ENCODE results near the gene CDAN1.

Gene CDAN1

DNA sequence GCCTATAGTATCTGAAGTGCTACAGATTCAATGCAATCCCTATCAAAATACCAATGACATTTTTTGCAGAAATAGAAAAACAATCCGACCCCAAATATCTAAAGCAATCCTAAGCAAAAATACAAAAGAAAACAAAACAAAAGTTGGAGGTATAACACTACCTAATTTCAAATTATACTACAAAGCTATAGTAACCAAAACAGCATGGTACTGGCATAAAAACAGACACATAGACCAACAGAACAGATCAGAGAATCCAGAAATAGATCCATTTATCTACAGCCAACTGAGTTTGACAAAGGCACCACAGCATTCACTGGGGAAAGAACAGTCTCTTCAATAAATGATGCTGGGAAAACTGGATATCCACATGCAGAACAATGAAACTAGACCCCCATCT, 23.8 kb upstream of the CDAN1 start:
- Histone ChIP-seq H3K4me2 (ENCODE audit: low read length) (no peak overlapping the region), H3K9ac (ENCODE audit: low read depth, low read length) (no peak overlapping the region), H3K27me3 (ENCODE audit: control insufficient read depth, insufficient read depth, low read length) (no peaks in the 10 kb centered on the region), H3K4me3 (ENCODE audit: low read length) (no peak overlapping the region), H3K9me3 (replicated peaks; ENCODE audit: low read length) (no peaks in the 10 kb centered on the region), H3K4me1 (ENCODE audit: control insufficient read depth, insufficient read depth, low read length) (no peaks in the 10 kb centered on the region), H3K36me3 (ENCODE audit: insufficient read depth, low read length) (no peaks in the 10 kb centered on the region)

DNA sequence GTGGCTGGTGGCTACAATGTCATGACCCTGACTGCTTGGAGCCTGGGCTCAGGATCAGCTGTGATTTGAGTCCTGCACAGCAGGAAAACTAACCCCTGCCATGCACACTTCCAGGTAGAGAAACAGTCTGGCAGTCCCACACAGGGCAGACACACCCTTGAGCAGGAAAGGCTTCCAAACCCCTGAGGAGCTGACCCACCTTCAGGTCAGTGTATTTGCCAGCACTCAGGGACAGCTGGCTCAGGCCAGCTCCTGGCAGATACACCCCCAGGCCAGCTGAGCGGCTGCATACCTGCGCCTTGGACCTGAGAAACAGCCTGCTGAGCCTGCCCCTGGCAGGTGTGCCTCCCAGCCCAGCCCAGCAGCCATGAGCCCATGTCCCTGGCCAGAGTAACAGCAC, 22.2 kb upstream of the CDAN1 start:
- no peaks in the 10 kb centered on the region for H3K36me3 ChIP-seq (ENCODE audit: insufficient read depth, low read length)
- no peak overlapping the region for H3K9ac ChIP-seq (ENCODE audit: low read depth, low read length)

DNA sequence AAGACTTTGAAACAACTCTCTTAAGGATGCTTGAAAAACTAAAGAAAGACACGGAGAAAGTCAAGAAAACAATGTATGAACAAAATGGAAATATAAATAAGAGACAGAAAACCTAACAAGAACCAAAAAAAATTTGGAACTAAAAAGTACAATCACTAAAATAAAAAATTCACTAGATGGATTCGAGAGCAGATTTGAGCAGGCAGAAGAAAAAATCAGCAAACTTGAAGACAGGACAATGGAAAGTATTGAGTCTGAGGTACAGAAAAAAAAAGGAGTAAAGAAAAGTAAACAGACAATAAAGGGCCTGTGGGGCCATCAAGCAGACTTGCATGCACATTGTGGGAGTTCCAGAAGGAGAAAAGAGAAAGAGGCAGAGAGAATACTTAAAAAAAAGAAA, 13.4 kb upstream of the CDAN1 start:
- H3K4me3 ChIP-seq (ENCODE audit: low read length): no peak overlapping the region
- no peaks in the 10 kb centered on the region for H3K27me3 ChIP-seq (ENCODE audit: control insufficient read depth, insufficient read depth, low read length)
- H3K4me2 ChIP-seq (ENCODE audit: low read length): no peak overlapping the region
- peaks cover 9% of the 10 kb centered on the region for H3K36me3 ChIP-seq (ENCODE audit: insufficient read depth, low read length)
- no peak overlapping the region for H3K9ac ChIP-seq (ENCODE audit: low read depth, low read length)
- H3K9me3 ChIP-seq (replicated peaks; ENCODE audit: low read length): no peaks in the 10 kb centered on the region
- H3K4me1 ChIP-seq (ENCODE audit: control insufficient read depth, insufficient read depth, low read length): no peaks in the 10 kb centered on the region

More for the DNA sequence above, 22.2 kb upstream of the CDAN1 start:
- H3K4me2 ChIP-seq (ENCODE audit: low read length): no peak overlapping the region
- no peaks in the 10 kb centered on the region for H3K9me3 ChIP-seq (replicated peaks; ENCODE audit: low read length)
- no peak overlapping the region for H3K4me3 ChIP-seq (ENCODE audit: low read length)
- no peaks in the 10 kb centered on the region for H3K27me3 ChIP-seq (ENCODE audit: control insufficient read depth, insufficient read depth, low read length)
- no peaks in the 10 kb centered on the region for H3K4me1 ChIP-seq (ENCODE audit: control insufficient read depth, insufficient read depth, low read length)

DNA sequence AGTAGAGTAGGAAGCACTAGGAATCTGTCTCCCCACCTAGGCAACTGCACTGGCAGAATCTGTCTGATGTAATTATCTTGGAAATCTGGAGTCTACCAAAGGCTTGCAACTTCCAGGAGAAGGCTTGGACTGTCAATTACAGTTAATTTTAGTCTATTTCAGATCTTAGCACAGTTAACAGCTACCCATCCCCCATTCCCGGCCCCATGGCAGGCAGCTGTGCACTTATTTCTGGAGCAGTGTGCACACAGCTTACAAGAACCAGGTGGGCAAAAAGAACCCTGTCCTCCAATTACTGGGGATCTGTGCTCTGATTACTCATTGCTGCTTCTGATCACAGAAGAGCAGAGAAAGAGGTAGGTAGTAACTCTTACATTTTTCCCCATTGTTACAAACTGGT, 12.3 kb upstream of the CDAN1 start:
- Histone ChIP-seq H3K36me3 (ENCODE audit: insufficient read depth, low read length) (peaks cover 9% of the 10 kb centered on the region), H3K4me1 (ENCODE audit: control insufficient read depth, insufficient read depth, low read length) (no peaks in the 10 kb centered on the region), H3K4me3 (ENCODE audit: low read length) (no peak overlapping the region), H3K27me3 (ENCODE audit: control insufficient read depth, insufficient read depth, low read length) (no peaks in the 10 kb centered on the region), H3K9me3 (replicated peaks; ENCODE audit: low read length) (no peaks in the 10 kb centered on the region), H3K9ac (ENCODE audit: low read depth, low read length) (no peak overlapping the region), H3K4me2 (ENCODE audit: low read length) (no peak overlapping the region)

DNA sequence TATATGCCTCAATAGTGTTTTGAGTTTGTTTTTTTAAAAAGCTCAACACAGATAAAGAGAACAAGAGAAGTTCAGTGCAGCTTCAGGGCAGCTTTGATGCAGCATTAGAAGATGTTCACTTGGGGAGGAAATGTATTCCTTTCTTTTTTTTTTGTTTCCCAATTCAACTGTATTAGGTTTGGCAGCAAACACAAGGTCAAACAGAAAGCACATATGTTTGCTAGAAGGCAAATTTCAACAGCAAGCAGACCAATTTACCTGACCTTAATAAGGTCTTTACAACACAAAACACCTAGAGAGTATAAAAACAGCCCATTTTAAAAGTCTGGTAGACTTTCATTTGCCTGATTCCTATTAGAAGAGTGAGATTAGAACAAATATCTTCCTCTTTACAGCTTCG, 7.3 kb upstream of the CDAN1 start:
- Histone ChIP-seq H3K9me3 (replicated peaks; ENCODE audit: low read length) (no peaks in the 10 kb centered on the region), H3K9ac (ENCODE audit: low read depth, low read length) (no peak overlapping the region), H3K27me3 (ENCODE audit: control insufficient read depth, insufficient read depth, low read length) (no peaks in the 10 kb centered on the region), H3K4me3 (ENCODE audit: low read length) (no peak overlapping the region), H3K4me2 (ENCODE audit: low read length) (no peak overlapping the region), H3K4me1 (ENCODE audit: control insufficient read depth, insufficient read depth, low read length) (no peaks in the 10 kb centered on the region), H3K36me3 (ENCODE audit: insufficient read depth, low read length) (peaks cover 2% of the 10 kb centered on the region)

DNA sequence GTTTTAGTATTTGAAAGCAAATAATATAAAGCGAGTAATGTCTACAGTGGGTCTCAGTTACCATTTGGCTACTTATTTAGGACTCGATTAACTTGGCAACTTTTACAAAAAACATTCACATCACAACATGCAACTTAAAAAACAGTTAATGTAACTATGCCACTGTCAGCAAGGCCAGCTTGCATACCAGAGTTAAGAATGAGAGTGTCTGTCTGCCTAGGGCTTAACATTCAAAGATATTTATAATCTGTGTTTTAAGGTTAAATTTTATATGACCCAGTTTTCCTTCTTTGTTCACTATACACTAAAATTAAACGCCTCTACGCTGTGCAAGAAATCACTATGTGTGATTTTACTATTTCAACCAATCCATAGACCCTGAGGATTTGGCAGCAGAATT, 5.2 kb upstream of the CDAN1 start:
- no peak overlapping the region for H3K4me2 ChIP-seq (ENCODE audit: low read length)
- no peaks in the 10 kb centered on the region for H3K27me3 ChIP-seq (ENCODE audit: control insufficient read depth, insufficient read depth, low read length)
- peaks cover 2% of the 10 kb centered on the region for H3K36me3 ChIP-seq (ENCODE audit: insufficient read depth, low read length)
- H3K4me1 ChIP-seq (ENCODE audit: control insufficient read depth, insufficient read depth, low read length): peaks cover 7% of the 10 kb centered on the region
- no peaks in the 10 kb centered on the region for H3K9me3 ChIP-seq (replicated peaks; ENCODE audit: low read length)
- H3K4me3 ChIP-seq (ENCODE audit: low read length): no peak overlapping the region
- H3K9ac ChIP-seq (ENCODE audit: low read depth, low read length): no peak overlapping the region

DNA sequence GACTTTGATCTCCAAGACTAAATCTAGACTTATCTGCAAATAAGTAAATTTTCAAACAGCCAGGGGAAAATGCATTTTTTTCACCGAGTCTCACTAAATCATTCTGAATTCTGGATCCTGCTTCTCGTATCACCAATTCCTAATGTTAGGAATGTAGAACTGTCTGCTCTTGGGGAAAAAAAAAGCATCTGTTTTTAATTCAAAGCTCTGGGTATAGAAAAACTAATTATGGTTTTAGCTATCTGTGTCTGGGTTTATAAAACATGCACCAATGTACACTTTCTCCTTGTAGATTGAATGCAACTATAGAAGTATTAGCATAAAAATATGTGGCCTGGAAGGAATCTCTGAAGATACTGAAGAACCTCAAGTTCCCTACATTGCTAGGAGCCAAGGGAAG, 4.8 kb upstream of the CDAN1 start:
- no peaks in the 10 kb centered on the region for H3K9me3 ChIP-seq (replicated peaks; ENCODE audit: low read length)
- H3K4me3 ChIP-seq (ENCODE audit: low read length): no peak overlapping the region
- no peak overlapping the region for H3K9ac ChIP-seq (ENCODE audit: low read depth, low read length)
- H3K36me3 ChIP-seq (ENCODE audit: insufficient read depth, low read length): peaks cover 2% of the 10 kb centered on the region
- no peaks in the 10 kb centered on the region for H3K27me3 ChIP-seq (ENCODE audit: control insufficient read depth, insufficient read depth, low read length)
- no peak overlapping the region for H3K4me2 ChIP-seq (ENCODE audit: low read length)
- H3K4me1 ChIP-seq (ENCODE audit: control insufficient read depth, insufficient read depth, low read length): peaks cover 7% of the 10 kb centered on the region

DNA sequence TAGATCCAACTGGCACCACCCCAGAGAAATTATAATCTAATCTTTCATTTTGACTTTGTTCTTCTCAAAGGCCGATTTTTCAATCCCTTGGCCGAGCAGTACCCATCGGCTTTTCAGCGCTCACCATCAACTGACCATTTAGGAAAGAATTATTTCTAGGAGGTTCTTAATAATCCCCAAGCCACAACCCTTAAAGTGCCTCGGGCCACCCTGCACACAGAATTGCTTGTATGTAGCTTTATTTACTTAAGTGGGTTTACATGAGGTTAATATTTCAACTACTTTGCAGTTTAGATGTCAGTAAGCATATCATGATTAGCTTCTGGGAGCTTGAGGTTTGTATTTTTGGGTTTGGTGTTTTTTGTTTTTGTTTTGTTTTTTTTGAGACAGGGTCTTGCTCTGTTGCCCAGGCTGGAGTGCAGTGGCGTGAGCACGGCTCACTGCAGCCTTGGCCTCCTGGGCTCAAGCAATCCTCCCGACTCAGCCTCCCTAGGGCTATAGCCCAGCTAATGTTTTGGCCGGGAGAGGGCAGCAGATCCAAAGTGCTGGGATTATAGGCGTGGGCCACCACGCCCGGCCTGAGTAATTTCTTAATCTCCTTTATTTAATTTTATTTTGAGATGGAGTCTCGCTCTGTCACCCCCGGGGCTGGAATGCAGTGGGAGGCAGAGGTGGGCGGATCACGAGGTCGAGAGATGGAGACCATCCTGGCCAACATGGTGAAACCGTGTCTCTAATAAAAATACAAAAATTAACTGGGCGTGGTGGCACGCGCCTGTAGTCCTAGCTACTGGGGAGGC, 801 bp upstream of the CDAN1 start:
- Histone ChIP-seq H3K9me3 (replicated peaks; ENCODE audit: low read length) (no peaks in the 10 kb centered on the region), H3K27me3 (ENCODE audit: control insufficient read depth, insufficient read depth, low read length) (no peaks in the 10 kb centered on the region), H3K4me3 (ENCODE audit: low read length) (peak overlapping the region; percentile 97), H3K4me2 (ENCODE audit: low read length) (peak overlapping the region; percentile 99), H3K4me1 (ENCODE audit: control insufficient read depth, insufficient read depth, low read length) (peaks cover 13% of the 10 kb centered on the region), H3K9ac (ENCODE audit: low read depth, low read length) (peak overlapping the region; percentile 92), H3K36me3 (ENCODE audit: insufficient read depth, low read length) (peaks cover 24% of the 10 kb centered on the region)

DNA sequence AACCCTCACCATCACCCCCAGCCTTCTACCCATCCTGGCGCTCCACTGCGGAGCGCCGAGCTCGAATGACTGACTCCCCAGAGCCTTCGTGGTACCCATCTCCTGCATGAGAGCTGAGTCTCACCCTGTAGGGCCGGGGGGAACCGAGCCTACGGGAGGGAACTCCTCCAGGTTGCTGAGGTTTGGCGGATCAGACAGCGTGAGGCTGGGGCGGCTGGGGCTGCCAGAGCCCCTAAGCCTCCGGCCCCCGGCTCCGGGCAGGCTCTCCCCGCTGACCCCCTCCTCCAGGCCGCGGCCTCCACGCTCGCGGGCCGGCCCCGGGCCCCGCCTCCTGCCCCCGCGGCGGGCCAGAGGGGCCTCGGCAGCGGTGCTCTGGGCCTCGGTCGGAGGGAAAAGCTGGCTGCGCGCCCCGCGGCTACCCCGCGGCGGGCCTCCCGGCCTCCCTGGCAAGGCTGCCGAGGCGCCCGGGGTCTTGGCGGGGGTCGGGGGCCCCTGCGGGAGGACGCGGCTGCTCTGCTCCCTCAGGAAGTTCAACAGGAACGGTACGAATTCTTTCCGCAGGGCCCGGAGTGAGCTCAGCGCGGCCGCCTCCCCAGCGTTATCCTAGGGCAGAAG, 643 bp downstream of the CDAN1 start:
- H3K9ac ChIP-seq (ENCODE audit: low read depth, low read length): peak overlapping the region; percentile 92
- no peaks in the 10 kb centered on the region for H3K9me3 ChIP-seq (replicated peaks; ENCODE audit: low read length)
- no peaks in the 10 kb centered on the region for H3K27me3 ChIP-seq (ENCODE audit: control insufficient read depth, insufficient read depth, low read length)
- H3K4me3 ChIP-seq (ENCODE audit: low read length): peak overlapping the region; percentile 97
- H3K36me3 ChIP-seq (ENCODE audit: insufficient read depth, low read length): peaks cover 36% of the 10 kb centered on the region
- H3K4me1 ChIP-seq (ENCODE audit: control insufficient read depth, insufficient read depth, low read length): peaks cover 13% of the 10 kb centered on the region
- peak overlapping the region; percentile 99 for H3K4me2 ChIP-seq (ENCODE audit: low read length)

DNA sequence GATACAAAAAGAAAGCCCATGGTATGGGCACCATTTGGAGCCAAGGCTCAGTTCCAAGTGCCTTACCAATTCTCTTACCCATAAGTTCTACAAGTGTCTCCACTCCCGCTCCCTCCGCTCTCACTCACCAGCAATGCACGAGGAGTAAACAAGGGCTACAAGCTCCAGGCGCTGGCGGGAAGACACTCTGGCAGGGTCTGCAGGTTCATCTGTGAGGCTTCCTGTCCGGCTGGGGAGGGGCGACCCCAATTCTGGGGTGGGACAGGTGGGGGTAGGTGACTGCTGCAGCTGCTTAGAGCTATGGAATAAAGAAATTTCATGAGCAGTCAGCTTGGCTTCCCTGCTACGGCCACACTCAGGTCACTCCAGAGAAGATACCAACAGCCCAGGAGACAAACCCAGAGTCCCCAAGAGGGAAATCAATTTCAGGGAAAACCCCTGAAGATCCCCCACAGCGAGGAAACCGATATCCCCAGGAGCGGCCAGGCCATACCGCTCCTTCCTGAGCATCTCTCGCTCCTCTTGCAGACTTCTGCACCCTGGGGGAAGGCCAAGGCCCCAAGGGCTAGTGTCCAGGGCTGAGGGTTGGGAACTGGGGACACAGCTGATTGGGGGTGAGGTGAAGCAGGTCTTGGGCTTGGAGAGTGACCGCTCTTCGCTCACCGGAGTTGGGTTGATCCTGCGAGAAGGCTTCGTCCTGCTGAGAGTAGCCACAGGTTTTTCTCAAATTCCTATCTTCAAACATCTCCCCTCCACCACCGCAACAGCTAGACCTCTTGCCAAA, 1.4 kb downstream of the CDAN1 start:
- Histone ChIP-seq H3K27me3 (ENCODE audit: control insufficient read depth, insufficient read depth, low read length) (no peaks in the 10 kb centered on the region), H3K4me3 (ENCODE audit: low read length) (peak overlapping the region; percentile 97), H3K36me3 (ENCODE audit: insufficient read depth, low read length) (peaks cover 43% of the 10 kb centered on the region), H3K9ac (ENCODE audit: low read depth, low read length) (peak overlapping the region; percentile 92), H3K4me1 (ENCODE audit: control insufficient read depth, insufficient read depth, low read length) (peaks cover 13% of the 10 kb centered on the region), H3K9me3 (replicated peaks; ENCODE audit: low read length) (no peaks in the 10 kb centered on the region), H3K4me2 (ENCODE audit: low read length) (peak overlapping the region; percentile 99)

DNA sequence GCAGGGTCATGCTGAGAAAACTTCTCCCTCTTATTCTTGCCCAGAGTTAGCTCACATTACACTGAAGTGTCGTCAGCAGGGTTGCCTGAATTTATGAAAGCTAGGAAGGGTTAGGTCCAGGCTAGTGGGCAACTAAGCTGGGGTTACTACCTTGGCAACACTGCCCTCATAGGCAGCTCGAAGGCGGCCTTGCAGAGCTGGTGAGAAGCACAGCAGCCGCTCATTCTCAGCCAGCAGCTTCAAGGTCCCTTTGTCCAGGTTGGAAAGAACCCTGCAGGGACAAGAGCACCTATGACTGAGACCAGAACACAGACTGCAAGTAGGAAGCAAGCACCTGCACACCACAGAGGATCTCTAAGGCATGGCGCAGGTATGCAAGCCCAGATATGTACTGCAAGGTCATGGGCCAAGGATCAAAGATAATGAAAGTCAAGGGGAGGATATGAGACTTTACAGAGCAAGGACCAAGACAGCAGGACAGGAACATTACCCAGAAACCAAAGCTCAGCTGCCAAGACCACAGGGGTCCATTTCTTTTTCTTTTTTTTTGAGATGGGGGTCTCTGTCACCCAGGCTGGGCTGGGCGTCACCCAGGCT, 2.8 kb downstream of the CDAN1 start:
- H3K9ac ChIP-seq (ENCODE audit: low read depth, low read length): no peak overlapping the region
- no peak overlapping the region for H3K4me2 ChIP-seq (ENCODE audit: low read length)
- peaks cover 54% of the 10 kb centered on the region for H3K36me3 ChIP-seq (ENCODE audit: insufficient read depth, low read length)
- H3K4me3 ChIP-seq (ENCODE audit: low read length): no peak overlapping the region
- H3K27me3 ChIP-seq (ENCODE audit: control insufficient read depth, insufficient read depth, low read length): no peaks in the 10 kb centered on the region
- peaks cover 13% of the 10 kb centered on the region for H3K4me1 ChIP-seq (ENCODE audit: control insufficient read depth, insufficient read depth, low read length)
- H3K9me3 ChIP-seq (replicated peaks; ENCODE audit: low read length): no peaks in the 10 kb centered on the region

Data from skeletal muscle satellite cell (primary cell).